Activated CD8-positive, alpha-beta T cell treated with anti-CD3 and anti-CD28 coated beads, Interleukin-2, amount 10 ng/mL, durations not matched to agents 7 days and 5 days (primary cell): ENCODE measurements around the gene SLC29A3. TPM values are rescaled to one million over a fixed set of nuclear protein-coding genes. Genes with fewer than 3 reads are reported as not detected.

Experiments
- ATAC-seq: fragments of 150-1000 bp; cut with Tn5 transposase; one replicate; pipeline ENCODE4 v1.10.0; 2021; ENCODE audit warnings: moderate library complexity
- CTCF ChIA-PET: fragments of 350-600 bp; sonication (Branson Sonifier 250); formaldehyde crosslinking; loops from one replicate; lab custom pipeline; 2021; ENCODE audit warnings: antibody characterized with exemption; lab: Charles Lee
- POLR2A ChIA-PET: fragments of 350-600 bp; sonication (Branson Sonifier 250); formaldehyde crosslinking; loops from one replicate; lab custom pipeline; 2021; ENCODE audit warnings: antibody characterized with exemption; lab: Charles Lee
- DNase-seq: peaks from one replicate; pipeline ENCODE4 v3.0.0-alpha.2; 2020
- H3K27ac Mint-ChIP-seq: one replicate; pipeline ENCODE4 v1.8.0; 2021; ENCODE audit warnings: mild to moderate bottlenecking, mixed read lengths
- H3K27me3 Mint-ChIP-seq: one replicate; pipeline ENCODE4 v1.8.0; 2021; ENCODE audit warnings: low read depth, mixed read lengths
- H3K36me3 Mint-ChIP-seq: one replicate; pipeline ENCODE4 v1.8.0; 2021; ENCODE audit warnings: low read depth, mixed read lengths
- H3K4me1 Mint-ChIP-seq: one replicate; pipeline ENCODE4 v1.8.0; 2021; ENCODE audit warnings: low read depth, mixed read lengths
- H3K4me3 Mint-ChIP-seq: one replicate; pipeline ENCODE4 v1.8.0; 2021; ENCODE audit warnings: mild to moderate bottlenecking, mixed read lengths
- H3K9me3 Mint-ChIP-seq: one replicate; pipeline ENCODE4 v1.8.0; 2022; ENCODE audit warnings: mixed read lengths; ENCODE audit not compliant: insufficient read depth
- total RNA-seq, 2 experiments: library from RNA; stranded (reverse); gene quantifications; one replicate each; pipeline ENCODE4 v1.2.3, GENCODE V29; 2021

Gene SLC29A3
- total RNA-seq, 2 experiments from 2014 or later, result 3.0 to 3.4 TPM

DNA sequence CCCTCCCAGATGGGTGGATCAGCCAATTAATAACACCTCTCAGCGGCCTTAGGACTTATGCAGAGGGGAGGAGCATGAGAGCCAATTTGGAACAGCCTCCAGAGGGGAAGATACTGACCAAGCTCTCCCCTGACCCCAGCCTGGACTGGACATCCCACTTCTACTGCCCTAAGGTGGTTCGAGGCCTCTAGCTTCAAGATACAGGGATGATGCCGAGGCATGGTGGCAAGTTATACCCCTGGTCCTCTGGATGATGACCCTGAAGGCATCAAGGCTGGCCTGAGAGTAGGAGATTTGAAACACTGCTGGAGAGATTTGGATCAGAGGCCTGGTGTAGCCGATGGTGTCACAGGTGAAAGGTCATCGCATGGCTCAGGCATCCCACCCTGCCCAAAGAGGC, 80.9 kb downstream of the SLC29A3 start:
- ChIA-PET POLR2A (no interaction called here), CTCF (interaction anchor here (1.0 to 2.1 kb wide), 2 partner anchors 10 to 169 kb away, joined by 3 to 5 read pairs; no protein-coding TSS in a partner anchor)
- ATAC-seq (no peak), DNase-seq (no peak)
- H3K27me3 Mint-ChIP-seq, result peaks cover 42% of the 10 kb centered on the region
- no peaks in the 10 kb centered on the region for H3K9me3 Mint-ChIP-seq
- H3K4me3 Mint-ChIP-seq, result no peak overlapping the region
- no peak overlapping the region for H3K27ac Mint-ChIP-seq
- no peaks in the 10 kb centered on the region for H3K36me3 Mint-ChIP-seq
- peaks cover 6% of the 10 kb centered on the region for H3K4me1 Mint-ChIP-seq

DNA sequence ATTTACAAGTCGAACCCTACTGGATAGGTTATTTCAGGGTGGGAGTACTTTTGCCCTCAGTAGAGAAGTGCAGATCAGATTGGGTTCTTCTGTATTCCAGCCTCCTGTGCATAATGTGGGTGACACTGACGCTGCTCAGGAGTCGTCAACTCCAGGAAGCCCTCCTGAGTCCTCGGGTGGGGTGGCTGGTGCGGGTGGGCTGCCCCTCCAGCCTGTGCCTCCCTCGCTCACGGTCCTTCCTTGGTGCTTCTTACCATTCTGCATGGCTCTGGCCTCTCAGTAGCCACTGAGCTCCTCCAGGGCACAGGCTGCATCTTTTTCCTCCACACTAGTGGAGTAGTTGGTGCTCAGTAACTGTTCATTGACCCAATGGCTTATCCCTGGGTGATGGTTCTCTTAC, 82.0 kb downstream of the SLC29A3 start:
- ChIA-PET CTCF (no interaction called here), POLR2A (no interaction called here)
- Mint-ChIP-seq H3K4me1 (peaks cover 4% of the 10 kb centered on the region), H3K27me3 (peaks cover 33% of the 10 kb centered on the region), H3K4me3 (no peak overlapping the region), H3K27ac (no peak overlapping the region), H3K9me3 (no peaks in the 10 kb centered on the region), H3K36me3 (no peaks in the 10 kb centered on the region)
- DNase-seq (no peak), ATAC-seq (no peak)

DNA sequence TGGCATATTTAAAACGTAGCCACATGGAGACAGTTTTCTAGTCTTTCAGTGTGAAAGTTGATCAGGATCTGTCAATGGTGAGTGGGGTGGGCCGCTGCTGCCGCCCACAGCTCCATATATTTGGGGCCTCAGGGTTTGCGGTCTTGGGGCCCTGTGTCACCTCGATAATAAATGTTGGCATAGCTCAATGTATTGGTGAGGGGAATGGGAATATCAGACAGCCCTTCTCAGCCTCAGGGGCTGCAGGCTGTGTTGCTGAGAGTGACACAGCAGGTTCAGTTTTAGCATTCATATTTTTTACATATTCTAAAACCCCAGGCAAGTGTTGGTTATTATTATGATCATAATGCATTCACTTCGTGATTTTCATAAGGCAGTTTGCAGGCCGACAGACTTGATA, 82.9 kb downstream of the SLC29A3 start:
- no peak overlapping the region for H3K4me3 Mint-ChIP-seq
- POLR2A ChIA-PET, result no interaction called here
- no peak for DNase-seq
- peaks cover 30% of the 10 kb centered on the region for H3K27me3 Mint-ChIP-seq
- H3K27ac Mint-ChIP-seq, result no peak overlapping the region
- no peak for ATAC-seq
- CTCF ChIA-PET, result no interaction called here
- H3K9me3 Mint-ChIP-seq, result no peaks in the 10 kb centered on the region
- H3K36me3 Mint-ChIP-seq, result no peaks in the 10 kb centered on the region
- peaks cover 3% of the 10 kb centered on the region for H3K4me1 Mint-ChIP-seq

GRCh38 chr10:71404503-71405295, 85.6 kb downstream of the SLC29A3 start:
- POLR2A ChIA-PET, result no interaction called here
- ATAC-seq, result no peak
- Mint-ChIP-seq H3K36me3 (no peaks in the 10 kb centered on the region), H3K4me3 (no peak overlapping the region), H3K27ac (no peak overlapping the region), H3K27me3 (peaks cover 8% of the 10 kb centered on the region), H3K9me3 (no peaks in the 10 kb centered on the region), H3K4me1 (no peaks in the 10 kb centered on the region)
- no peak for DNase-seq
- CTCF ChIA-PET, result no interaction called here

- POLR2A ChIA-PET, result no interaction called here
- ATAC-seq (no peak), DNase-seq (no peak)
- CTCF ChIA-PET, result interaction anchor here (0.9 kb wide), 1 partner anchor 11 kb away, joined by 3 read pairs; no protein-coding TSS in a partner anchor
- no peaks in the 10 kb centered on the region for H3K4me1 Mint-ChIP-seq
- no peak overlapping the region for H3K4me3 Mint-ChIP-seq
- peaks cover 8% of the 10 kb centered on the region for H3K27me3 Mint-ChIP-seq
- no peak overlapping the region for H3K27ac Mint-ChIP-seq
- H3K36me3 Mint-ChIP-seq, result peaks cover 2% of the 10 kb centered on the region
- H3K9me3 Mint-ChIP-seq, result peaks cover 11% of the 10 kb centered on the region
Observed at GRCh38 chr10:71406878-71407277, 87.8 kb downstream of the SLC29A3 start.

DNA sequence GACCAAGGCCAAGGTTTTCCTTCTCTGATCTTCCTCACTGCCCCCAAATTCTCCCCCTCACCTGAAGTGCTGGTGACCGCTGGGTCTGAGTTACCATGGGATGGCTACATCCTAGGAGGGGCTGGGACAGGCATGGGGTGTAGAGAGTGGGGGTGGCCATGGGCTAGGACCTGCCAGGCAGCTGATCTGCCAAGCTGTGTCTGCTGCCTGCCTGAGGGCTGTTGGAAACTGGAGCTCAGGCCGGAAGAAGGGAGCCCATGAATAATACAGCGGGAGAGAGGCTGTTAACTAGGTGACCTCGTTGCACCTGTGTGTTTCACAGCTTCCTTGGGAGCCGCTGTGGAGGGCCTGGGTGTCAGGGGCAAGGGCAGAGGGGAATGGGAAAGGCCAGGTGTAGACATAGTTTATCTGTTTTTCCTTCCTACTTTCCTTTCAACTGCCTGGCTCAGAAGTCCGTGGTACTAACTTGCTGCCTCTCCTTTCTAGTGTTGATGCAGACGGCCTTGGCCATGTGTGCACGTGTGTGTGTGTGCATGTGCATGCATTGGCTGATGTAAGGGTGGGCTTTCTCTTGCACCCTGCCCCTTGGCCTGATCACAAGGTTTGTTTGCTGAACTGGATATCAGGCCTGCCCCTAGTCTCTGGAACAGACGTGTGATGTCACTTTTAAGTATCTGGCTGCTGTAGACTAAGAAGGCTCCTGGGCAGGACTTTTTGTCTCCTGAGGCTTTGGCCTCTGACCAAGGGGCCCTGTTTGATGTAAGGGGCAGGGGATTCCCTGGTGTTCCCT, 89.6 kb downstream of the SLC29A3 start:
- Mint-ChIP-seq H3K27me3 (peaks cover 12% of the 10 kb centered on the region), H3K4me3 (no peak overlapping the region), H3K9me3 (peaks cover 16% of the 10 kb centered on the region), H3K27ac (no peak overlapping the region), H3K36me3 (peaks cover 3% of the 10 kb centered on the region), H3K4me1 (no peaks in the 10 kb centered on the region)
- POLR2A ChIA-PET, result no interaction called here
- DNase-seq (no peak), ATAC-seq (no peak)
- CTCF ChIA-PET, result no interaction called here

DNA sequence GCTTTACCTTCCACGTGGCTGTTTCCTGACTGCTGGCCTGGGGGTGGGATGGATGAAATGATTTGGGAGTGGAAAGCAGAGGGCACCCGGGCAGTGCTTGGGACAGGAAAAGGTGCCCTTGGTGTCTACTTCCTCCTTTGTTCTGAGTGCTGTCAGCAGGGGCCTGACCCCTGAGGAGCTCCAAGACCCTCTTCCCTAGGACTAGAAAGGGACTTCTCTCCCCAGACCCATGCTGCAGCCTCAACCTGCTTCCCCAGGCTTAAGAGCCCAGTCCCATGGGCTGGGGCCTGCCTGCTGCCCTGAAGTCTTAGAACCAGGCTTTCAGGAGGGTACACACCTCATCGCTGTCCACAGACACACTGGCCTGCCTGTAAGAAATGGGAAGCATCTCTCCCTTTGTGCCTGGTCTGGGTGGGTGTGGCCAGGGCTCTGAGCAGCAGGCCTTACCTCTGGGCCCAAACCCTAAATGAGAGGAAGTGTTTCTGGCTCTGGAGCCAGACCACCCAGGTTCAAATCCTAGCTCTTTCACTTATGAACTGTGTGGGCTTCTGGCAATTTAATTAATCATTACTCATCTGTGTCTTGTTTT, 90.6 kb downstream of the SLC29A3 start:
- no peaks in the 10 kb centered on the region for H3K4me1 Mint-ChIP-seq
- no peak overlapping the region for H3K27ac Mint-ChIP-seq
- peaks cover 20% of the 10 kb centered on the region for H3K27me3 Mint-ChIP-seq
- CTCF ChIA-PET, result no interaction called here
- DNase-seq (no peak), ATAC-seq (no peak)
- no peak overlapping the region for H3K4me3 Mint-ChIP-seq
- H3K36me3 Mint-ChIP-seq, result peaks cover 3% of the 10 kb centered on the region
- POLR2A ChIA-PET, result no interaction called here
- peaks cover 16% of the 10 kb centered on the region for H3K9me3 Mint-ChIP-seq

Other genes starting within 250 kb of the SLC29A3 start
- gene UNC5B, start 106.7 kb upstream of the SLC29A3 start, total RNA-seq, result under 1 TPM in 1 of 2 experiments, not detected in 1; 0.05 TPM
- 1 to 10 TPM; 4.7 to 4.9 TPM for gene CDH23, start 77.7 kb downstream of the SLC29A3 start, total RNA-seq